Measurements from ENCODE around the gene CACNB2.

CACNB2 gene

GRCh38 chr10:18332048-18332447, 191.8 kb downstream of the CACNB2 start:
- no peak for FAIRE-seq
- no peak for DNase-seq (ENCODE audit: insufficient read length)
- TF ChIP-seq POLR2A (IDR thresholded peaks at IDR 0.05; ENCODE audit: low read depth, low read length) = no peak
- no peak for TF ChIP-seq POLR2AphosphoS5 (IDR thresholded peaks at IDR 0.05; ENCODE audit: low read depth, low read length)
- no peak for TF ChIP-seq TAF1 (IDR thresholded peaks at IDR 0.05; ENCODE audit: borderline replicate concordance, low read depth, low read length)

- DNase-seq (ENCODE audit: insufficient read length) (no peak), FAIRE-seq (no peak)
- TF ChIP-seq POLR2A (IDR thresholded peaks at IDR 0.05; ENCODE audit: low read depth, low read length) (no peak), POLR2AphosphoS5 (IDR thresholded peaks at IDR 0.05; ENCODE audit: low read depth, low read length) (no peak), TAF1 (IDR thresholded peaks at IDR 0.05; ENCODE audit: borderline replicate concordance, low read depth, low read length) (no peak)
These were observed 192.3 kb downstream of the CACNB2 start for GRCh38 chr10:18332484-18332883.

- TF ChIP-seq TAF1 (IDR thresholded peaks at IDR 0.05; ENCODE audit: borderline replicate concordance, low read depth, low read length) (no peak), POLR2A (IDR thresholded peaks at IDR 0.05; ENCODE audit: low read depth, low read length) (no peak), POLR2AphosphoS5 (IDR thresholded peaks at IDR 0.05; ENCODE audit: low read depth, low read length) (no peak)
- no peak for FAIRE-seq
- DNase-seq (ENCODE audit: insufficient read length) = no peak
These were observed 193.4 kb downstream of the CACNB2 start for GRCh38 chr10:18333621-18334020.

- FAIRE-seq = no peak
- TF ChIP-seq POLR2A (IDR thresholded peaks at IDR 0.05; ENCODE audit: low read depth, low read length) (no peak), TAF1 (IDR thresholded peaks at IDR 0.05; ENCODE audit: borderline replicate concordance, low read depth, low read length) (no peak), POLR2AphosphoS5 (IDR thresholded peaks at IDR 0.05; ENCODE audit: low read depth, low read length) (no peak)
- no peak for DNase-seq (ENCODE audit: insufficient read length)
These were observed 194.1 kb downstream of the CACNB2 start for GRCh38 chr10:18334116-18334867.

DNA sequence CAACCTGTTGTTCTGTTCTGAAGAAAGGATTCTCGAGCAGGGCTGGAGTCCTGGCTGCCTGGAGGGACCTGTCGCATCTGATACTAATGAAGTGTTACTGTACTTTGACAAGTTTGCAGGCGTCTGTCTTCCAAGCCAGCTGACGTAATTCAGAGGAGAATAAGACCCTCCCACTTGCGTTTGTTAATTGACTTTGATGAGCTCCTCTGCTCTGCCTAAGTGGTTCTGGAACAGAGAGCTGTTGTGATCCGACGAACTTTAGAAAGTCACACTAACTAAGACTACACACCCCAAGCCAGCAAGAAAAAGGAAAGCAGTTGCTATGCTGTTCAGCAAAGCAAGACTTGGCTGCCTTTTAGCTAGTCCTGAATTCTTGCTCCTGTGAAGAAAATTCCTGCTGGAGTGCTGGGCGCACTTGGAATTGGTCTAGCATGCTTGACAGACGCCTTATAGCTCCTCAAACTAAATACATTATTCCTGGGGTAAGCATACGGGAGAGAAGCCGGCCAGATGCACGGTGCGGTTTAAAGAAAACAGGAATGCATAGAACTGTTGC, 200.3 kb downstream of the CACNB2 start:
- no peak for TF ChIP-seq POLR2A (IDR thresholded peaks at IDR 0.05; ENCODE audit: low read depth, low read length)
- no peak for TF ChIP-seq POLR2AphosphoS5 (IDR thresholded peaks at IDR 0.05; ENCODE audit: low read depth, low read length)
- TF ChIP-seq TAF1 (IDR thresholded peaks at IDR 0.05; ENCODE audit: borderline replicate concordance, low read depth, low read length) = no peak
- DNase-seq (ENCODE audit: insufficient read length) = no peak
- no peak for FAIRE-seq

DNA sequence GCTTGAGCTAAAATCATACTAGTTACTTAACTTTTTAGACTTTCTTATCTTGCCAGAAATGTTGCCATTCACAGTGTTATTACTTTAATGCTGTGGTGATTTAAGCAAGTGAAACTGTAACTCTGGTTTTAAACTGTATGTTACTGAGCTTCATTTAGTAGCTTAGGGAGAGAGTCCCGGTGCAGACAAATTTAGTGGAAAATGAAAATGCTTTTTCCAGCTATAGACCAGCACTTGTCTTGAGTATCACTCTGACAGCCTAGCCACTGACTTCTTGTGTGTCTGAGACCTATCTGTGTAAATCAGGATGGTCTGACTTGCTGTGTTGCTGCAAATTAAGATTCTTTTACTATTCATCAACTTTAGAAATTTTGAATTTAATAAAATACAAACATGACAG, 200.8 kb downstream of the CACNB2 start:
- TF ChIP-seq POLR2A (IDR thresholded peaks at IDR 0.05; ENCODE audit: low read depth, low read length) = no peak
- no peak for TF ChIP-seq POLR2AphosphoS5 (IDR thresholded peaks at IDR 0.05; ENCODE audit: low read depth, low read length)
- TF ChIP-seq TAF1 (IDR thresholded peaks at IDR 0.05; ENCODE audit: borderline replicate concordance, low read depth, low read length) = no peak
- FAIRE-seq (no peak), DNase-seq (ENCODE audit: insufficient read length) (no peak)

DNA sequence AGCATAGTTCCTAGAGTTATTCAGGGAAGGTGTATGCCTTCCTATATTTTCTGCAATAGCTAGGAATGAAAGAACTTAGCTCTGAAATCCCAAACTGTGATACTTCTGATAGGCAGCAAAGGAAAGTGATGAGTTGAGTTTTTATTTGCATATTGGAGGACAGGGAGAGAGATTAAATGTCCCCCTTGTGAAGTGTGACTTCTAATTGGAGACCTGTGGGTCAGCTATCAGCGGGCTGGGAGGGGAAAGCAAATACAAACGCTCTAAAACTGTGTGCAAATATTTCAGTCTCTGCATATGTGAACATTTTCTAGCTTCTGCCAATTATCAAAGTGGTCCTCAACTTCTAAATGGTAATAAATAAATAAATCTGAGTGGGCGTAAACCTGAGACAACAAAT, 203.3 kb downstream of the CACNB2 start:
- FAIRE-seq (no peak), DNase-seq (ENCODE audit: insufficient read length) (no peak)
- TF ChIP-seq POLR2AphosphoS5 (IDR thresholded peaks at IDR 0.05; ENCODE audit: low read depth, low read length) (no peak), TAF1 (IDR thresholded peaks at IDR 0.05; ENCODE audit: borderline replicate concordance, low read depth, low read length) (no peak), POLR2A (IDR thresholded peaks at IDR 0.05; ENCODE audit: low read depth, low read length) (no peak)

GRCh38 chr10:18345308-18345707, 205.1 kb downstream of the CACNB2 start:
- FAIRE-seq = no peak
- DNase-seq (ENCODE audit: insufficient read length) = no peak
- no peak for TF ChIP-seq POLR2AphosphoS5 (IDR thresholded peaks at IDR 0.05; ENCODE audit: low read depth, low read length)
- TF ChIP-seq TAF1 (IDR thresholded peaks at IDR 0.05; ENCODE audit: borderline replicate concordance, low read depth, low read length) = no peak
- TF ChIP-seq POLR2A (IDR thresholded peaks at IDR 0.05; ENCODE audit: low read depth, low read length) = no peak

- DNase-seq (ENCODE audit: insufficient read length) (no peak), FAIRE-seq (no peak)
- TF ChIP-seq TAF1 (IDR thresholded peaks at IDR 0.05; ENCODE audit: borderline replicate concordance, low read depth, low read length) (no peak), POLR2A (IDR thresholded peaks at IDR 0.05; ENCODE audit: low read depth, low read length) (no peak), POLR2AphosphoS5 (IDR thresholded peaks at IDR 0.05; ENCODE audit: low read depth, low read length) (no peak)
These were observed 210.1 kb downstream of the CACNB2 start for GRCh38 chr10:18350340-18350739.

- DNase-seq (ENCODE audit: insufficient read length) (no peak), FAIRE-seq (no peak)
- TF ChIP-seq POLR2AphosphoS5 (IDR thresholded peaks at IDR 0.05; ENCODE audit: low read depth, low read length) = no peak
- no peak for TF ChIP-seq POLR2A (IDR thresholded peaks at IDR 0.05; ENCODE audit: low read depth, low read length)
- no peak for TF ChIP-seq TAF1 (IDR thresholded peaks at IDR 0.05; ENCODE audit: borderline replicate concordance, low read depth, low read length)
These were observed 211.2 kb downstream of the CACNB2 start for GRCh38 chr10:18351421-18351820.

DNA sequence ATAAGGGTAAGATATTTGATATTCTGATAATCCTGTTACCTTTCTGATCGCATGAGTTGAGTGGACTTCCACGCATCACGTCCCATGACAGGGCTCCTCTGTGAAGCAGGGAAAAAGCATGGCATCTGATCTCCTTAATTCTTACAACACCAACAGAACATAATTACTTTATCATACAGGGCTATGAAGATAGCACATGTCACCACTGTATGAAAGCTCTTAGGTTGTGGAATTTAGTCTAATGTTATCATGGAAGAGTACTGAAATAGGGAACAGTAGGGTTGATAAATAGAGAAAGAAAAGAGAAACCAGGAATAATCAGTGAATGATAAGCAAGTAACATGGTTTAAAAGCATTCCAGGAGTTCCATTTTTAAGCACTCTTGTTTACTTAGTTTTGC, 212.0 kb downstream of the CACNB2 start:
- no peak for FAIRE-seq
- TF ChIP-seq TAF1 (IDR thresholded peaks at IDR 0.05; ENCODE audit: borderline replicate concordance, low read depth, low read length) (no peak), POLR2AphosphoS5 (IDR thresholded peaks at IDR 0.05; ENCODE audit: low read depth, low read length) (no peak), POLR2A (IDR thresholded peaks at IDR 0.05; ENCODE audit: low read depth, low read length) (no peak)
- no peak for DNase-seq (ENCODE audit: insufficient read length)

- FAIRE-seq = no peak
- TF ChIP-seq TAF1 (IDR thresholded peaks at IDR 0.05; ENCODE audit: borderline replicate concordance, low read depth, low read length) (no peak), POLR2AphosphoS5 (IDR thresholded peaks at IDR 0.05; ENCODE audit: low read depth, low read length) (no peak), POLR2A (IDR thresholded peaks at IDR 0.05; ENCODE audit: low read depth, low read length) (no peak)
- DNase-seq (ENCODE audit: insufficient read length) = no peak
These were observed 219.6 kb downstream of the CACNB2 start for GRCh38 chr10:18359812-18360211.
